Astrocyte of the spinal cord (primary cell): ENCODE data around the gene SLC22A14.

Experiments
- DNase-seq: peaks from one replicate; pipeline ENCODE4 v3.0.0; 2011; ENCODE audit warnings: low read depth, low spot score
- H3K4me3 ChIP-seq: 2 replicates; pipeline ENCODE4 v1.5.1; 2011; ENCODE audit warnings: low read depth, mild to moderate bottlenecking, low read length, moderate library complexity
- CTCF ChIP-seq: IDR thresholded peaks from 2 replicates; pipeline ENCODE4 v1.5.1; 2012; ENCODE audit warnings: low read depth, mild to moderate bottlenecking, low read length, inconsistent platforms
- in situ Hi-C: cut with HindIII; loops from 2 replicates; pipeline ENCODE4 v1.10.0; 2017; ENCODE audit warnings: low sequenced_read_pairs

The SLC22A14 gene

GRCh38 chr3:38264353-38264771, 17.7 kb upstream of the SLC22A14 start:
- no peak for DNase-seq
- TF ChIP-seq CTCF, result no peak
- in situ Hi-C loops, result no loop called here
- no peak overlapping the region for H3K4me3 ChIP-seq

GRCh38 chr3:38264779-38265178, 17.3 kb upstream of the SLC22A14 start:
- TF ChIP-seq CTCF, result no peak
- no peak overlapping the region for H3K4me3 ChIP-seq
- no peak for DNase-seq
- in situ Hi-C loops, result no loop called here

- no peak within 1 kb of the TSS for H3K4me3 ChIP-seq
- no peak for DNase-seq
- in situ Hi-C loops, result no loop called here
- no peak for TF ChIP-seq CTCF
These were observed 16.3 kb upstream of the SLC22A14 start, which contains the start of gene SLC22A13 for GRCh38 chr3:38265604-38266307. SLC22A13 (plus strand) TSS chr3:38265812; CDS start chr3:38265861, 49 bp downstream.

GRCh38 chr3:38266810-38267209, 15.3 kb upstream of the SLC22A14 start:
- in situ Hi-C loops, result no loop called here
- DNase-seq, result no peak
- no peak for TF ChIP-seq CTCF
- no peak overlapping the region for H3K4me3 ChIP-seq

- no peak for DNase-seq
- in situ Hi-C loops, result no loop called here
- H3K4me3 ChIP-seq, result no peak overlapping the region
- TF ChIP-seq CTCF, result no peak
These were observed 14.4 kb upstream of the SLC22A14 start for GRCh38 chr3:38267662-38268061.

GRCh38 chr3:38268087-38268486, 14.0 kb upstream of the SLC22A14 start:
- in situ Hi-C loops, result no loop called here
- H3K4me3 ChIP-seq, result no peak overlapping the region
- DNase-seq, result no peak
- no peak for TF ChIP-seq CTCF
